OCI-LY1 (cell line): ENCODE data around the gene POTEI.
"Not testable (repeated sequence)": the region's sequence is repeated elsewhere in the genome, so short reads cannot be mapped to it uniquely, and the experiment has no call there.

Experiments used
- H2AFZ ChIP-seq: fragments of 200-600 bp; sonication (generic), shearing (Covaris generic); 2 replicates; pipeline ENCODE4 v1.6.0; 2014; ENCODE audit warnings: antibody characterized with exemption, mild to moderate bottlenecking, low read length
- H3F3A ChIP-seq: fragments of 200-600 bp; sonication (generic), shearing (Covaris generic); 2 replicates; pipeline ENCODE4 v1.6.0; 2014; ENCODE audit warnings: mild to moderate bottlenecking, antibody characterized with exemption, low read length, moderate library complexity; ENCODE audit not compliant: insufficient read depth
- H3K27ac ChIP-seq: fragments of 200-600 bp; sonication (generic); 2 replicates; pipeline ENCODE4 v1.5.1; 2014; ENCODE audit warnings: low read length, mixed run types, mild to moderate bottlenecking, low read depth; ENCODE audit not compliant: poor library complexity, severe bottlenecking
- H3K27me3 ChIP-seq: fragments of 200-600 bp; sonication (generic); 2 replicates; pipeline ENCODE4 v1.6.0; 2014; ENCODE audit warnings: antibody characterized with exemption, mild to moderate bottlenecking, low read length, moderate library complexity; ENCODE audit not compliant: insufficient read depth
- H3K36me3 ChIP-seq: fragments of 200-600 bp; sonication (generic); 2 replicates; pipeline ENCODE4 v1.6.1; 2014; ENCODE audit warnings: mild to moderate bottlenecking, antibody characterized with exemption, low read length, moderate library complexity, mixed read lengths; ENCODE audit not compliant: insufficient read depth
- H3K4me1 ChIP-seq: fragments of 200-600 bp; sonication (generic); 2 replicates; pipeline ENCODE4 v1.5.1; 2014; ENCODE audit warnings: mild to moderate bottlenecking, low read length, moderate library complexity; ENCODE audit not compliant: insufficient read depth, severe bottlenecking
- H3K4me2 ChIP-seq: fragments of 200-600 bp; sonication (generic), shearing (Covaris generic); 2 replicates; pipeline ENCODE4 v1.6.1; 2014; ENCODE audit warnings: low read length
- H3K4me3 ChIP-seq: fragments of 200-600 bp; sonication (generic); 2 replicates; pipeline ENCODE4 v1.5.1; 2014; ENCODE audit warnings: low read length, low read depth, mild to moderate bottlenecking, mixed read lengths; ENCODE audit not compliant: poor library complexity, severe bottlenecking
- H3K79me2 ChIP-seq: fragments of 200-600 bp; shearing (Covaris generic); 2 replicates; pipeline ENCODE4 v1.6.1; 2016; ENCODE audit warnings: mixed run types, low read length, mixed read lengths; ENCODE audit not compliant: insufficient read depth
- H3K9ac ChIP-seq: fragments of 200-600 bp; sonication (generic), shearing (Covaris generic); 2 replicates; pipeline ENCODE4 v1.6.1; 2014; ENCODE audit warnings: mild to moderate bottlenecking, low read length, mixed read lengths
- H3K9me2 ChIP-seq: fragments of 200-600 bp; sonication (generic), shearing (Covaris generic); 2 replicates; pipeline ENCODE4 v1.6.1; 2014; ENCODE audit warnings: low read depth, mild to moderate bottlenecking, low read length, mixed read lengths
- H3K9me3 ChIP-seq: fragments of 200-600 bp; shearing (Covaris generic); 2 replicates; pipeline ENCODE4 v1.6.1; 2014; ENCODE audit warnings: low read length, mixed read lengths
- H4K20me1 ChIP-seq: fragments of 200-600 bp; sonication (generic), shearing (Covaris generic); 2 replicates; pipeline ENCODE4 v1.6.0; 2016; ENCODE audit warnings: mild to moderate bottlenecking, low read length; ENCODE audit not compliant: insufficient read depth

POTEI gene

DNA sequence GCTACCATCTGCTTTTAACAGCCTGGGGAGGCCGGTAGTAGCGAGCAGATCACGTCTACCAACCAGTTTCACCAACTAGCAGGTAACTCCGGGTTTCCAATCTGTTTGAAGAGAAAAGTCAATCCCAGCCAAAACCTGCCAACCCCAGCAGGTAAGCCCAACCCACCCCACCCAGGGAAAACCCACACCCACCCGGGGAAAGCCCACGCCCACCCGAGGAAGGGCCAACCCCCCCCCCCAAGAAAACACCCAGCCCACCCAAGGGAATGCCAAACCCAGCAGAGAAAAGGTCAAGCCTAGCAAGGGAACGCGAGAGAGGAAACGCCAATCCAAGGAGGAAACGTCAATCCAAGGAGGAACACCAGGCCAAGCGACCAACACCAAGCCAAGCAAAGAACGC lies at the start of gene POTEI:
Gene POTEI, minus strand, starts transcription at position 101 of the 400 bp plus-strand sequence. Its CDS starts 93 bp downstream, at position 8.
- H3K9me2 ChIP-seq, H3K4me2 ChIP-seq, H3K9ac ChIP-seq, H3K36me3 ChIP-seq, H4K20me1 ChIP-seq, H2AFZ ChIP-seq, H3K27ac ChIP-seq, H3K79me2 ChIP-seq, H3K27me3 ChIP-seq, H3K4me1 ChIP-seq, H3K4me3 ChIP-seq, H3K9me3 ChIP-seq, H3F3A ChIP-seq: not testable (repeated sequence)

DNA sequence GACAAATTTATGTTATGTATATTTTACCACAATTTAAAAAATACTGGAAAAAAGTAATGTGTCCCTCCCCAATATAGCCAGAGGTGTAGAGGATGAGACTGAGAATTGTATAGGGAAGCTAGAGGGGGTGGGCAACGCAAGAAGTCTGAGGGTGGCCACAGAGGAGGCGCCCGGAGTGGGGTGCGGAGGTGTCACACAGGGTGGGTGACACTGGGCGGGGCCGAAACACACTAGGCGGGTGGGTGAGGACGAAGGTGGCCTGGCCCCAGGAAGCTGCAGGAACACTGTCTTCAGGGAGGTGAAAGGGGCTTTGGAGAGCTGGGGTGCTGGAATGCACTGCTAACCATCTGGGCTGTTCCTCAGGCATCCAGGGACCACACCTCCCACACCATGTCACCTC lies 47.3 kb upstream of the POTEI start:
- H4K20me1 ChIP-seq: not testable (repeated sequence)

DNA sequence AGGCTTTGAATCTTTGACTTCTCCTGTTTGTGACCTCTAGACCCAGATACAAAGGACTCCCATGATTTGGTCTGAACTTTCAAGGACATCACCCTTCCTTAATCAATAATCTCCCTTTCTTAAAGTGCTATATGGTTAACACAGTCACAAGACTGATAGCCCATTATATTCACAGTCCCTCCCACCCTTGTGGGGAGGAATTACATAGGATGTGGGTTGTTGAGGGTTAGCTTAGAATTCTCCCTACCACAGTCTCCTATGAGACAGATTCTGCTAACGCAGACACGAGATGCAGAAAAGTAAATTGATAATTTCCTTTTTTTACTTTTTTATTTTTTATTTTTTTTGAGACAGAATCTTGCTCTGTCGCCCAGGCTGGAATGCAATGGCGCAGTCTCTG lies 45.0 kb upstream of the POTEI start:
- H2AFZ ChIP-seq, H4K20me1 ChIP-seq, H3K9me2 ChIP-seq, H3F3A ChIP-seq, H3K9me3 ChIP-seq, H3K27me3 ChIP-seq, H3K79me2 ChIP-seq, H3K4me3 ChIP-seq, H3K4me2 ChIP-seq, H3K9ac ChIP-seq, H3K27ac ChIP-seq, H3K4me1 ChIP-seq, H3K36me3 ChIP-seq: not testable (repeated sequence)

More for the DNA sequence above, 47.3 kb upstream of the POTEI start:
- not testable (repeated sequence) for H3K9ac ChIP-seq, H3K27me3 ChIP-seq, H3K27ac ChIP-seq, H3K4me1 ChIP-seq, H3K4me2 ChIP-seq, H3K9me3 ChIP-seq, H3K9me2 ChIP-seq, H3K4me3 ChIP-seq, H3K36me3 ChIP-seq, H3K79me2 ChIP-seq, H3F3A ChIP-seq, H2AFZ ChIP-seq

DNA sequence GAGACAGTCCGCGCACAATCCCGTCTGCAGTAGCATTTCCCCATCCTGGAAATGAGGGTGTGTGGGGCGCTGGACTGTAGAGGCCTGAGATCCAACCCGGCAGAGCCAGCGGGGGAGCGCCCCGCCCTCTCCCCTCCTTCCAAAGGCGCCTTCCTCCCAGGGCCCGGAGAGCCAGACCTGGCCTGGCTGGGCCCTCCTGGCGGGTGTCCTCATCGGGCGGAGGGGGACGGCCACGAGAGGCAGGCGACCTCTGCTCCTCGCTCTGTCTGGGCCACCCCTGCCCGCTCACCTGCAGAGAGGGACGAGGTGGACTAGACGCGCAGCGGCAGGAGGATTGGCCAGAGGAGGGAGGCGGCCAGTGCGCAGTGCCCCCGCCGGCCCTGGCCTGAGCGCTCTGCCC lies 40.3 kb upstream of the POTEI start:
- H3K27me3 ChIP-seq, H3K27ac ChIP-seq, H3K4me2 ChIP-seq, H3F3A ChIP-seq, H3K9me2 ChIP-seq, H3K9me3 ChIP-seq, H3K9ac ChIP-seq, H2AFZ ChIP-seq, H3K4me1 ChIP-seq, H3K79me2 ChIP-seq, H4K20me1 ChIP-seq, H3K36me3 ChIP-seq, H3K4me3 ChIP-seq: not testable (repeated sequence)

DNA sequence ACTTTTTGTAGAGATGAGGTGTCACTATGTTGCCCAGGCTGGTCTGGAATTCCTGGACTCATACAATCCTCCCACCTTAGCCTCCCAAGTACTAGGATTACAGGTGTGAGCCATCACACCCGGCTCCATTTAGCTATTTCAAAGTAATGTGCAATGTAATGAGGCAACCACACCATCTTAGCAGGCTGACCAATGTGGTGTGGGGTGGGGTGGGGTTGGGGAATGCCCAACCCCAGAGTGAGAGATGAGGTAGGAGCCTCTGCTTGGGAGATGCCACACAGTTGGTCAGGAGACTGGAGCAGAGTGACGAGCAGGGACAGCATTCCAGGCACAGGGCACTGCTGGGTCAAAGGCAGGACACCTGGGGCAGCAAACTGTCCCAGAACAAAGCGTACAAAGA lies 39.3 kb upstream of the POTEI start:
- not testable (repeated sequence) for H3K9me2 ChIP-seq, H4K20me1 ChIP-seq, H3K9me3 ChIP-seq, H2AFZ ChIP-seq, H3K79me2 ChIP-seq, H3K9ac ChIP-seq, H3K27me3 ChIP-seq, H3K27ac ChIP-seq, H3K4me2 ChIP-seq, H3K36me3 ChIP-seq, H3K4me3 ChIP-seq, H3F3A ChIP-seq, H3K4me1 ChIP-seq

DNA sequence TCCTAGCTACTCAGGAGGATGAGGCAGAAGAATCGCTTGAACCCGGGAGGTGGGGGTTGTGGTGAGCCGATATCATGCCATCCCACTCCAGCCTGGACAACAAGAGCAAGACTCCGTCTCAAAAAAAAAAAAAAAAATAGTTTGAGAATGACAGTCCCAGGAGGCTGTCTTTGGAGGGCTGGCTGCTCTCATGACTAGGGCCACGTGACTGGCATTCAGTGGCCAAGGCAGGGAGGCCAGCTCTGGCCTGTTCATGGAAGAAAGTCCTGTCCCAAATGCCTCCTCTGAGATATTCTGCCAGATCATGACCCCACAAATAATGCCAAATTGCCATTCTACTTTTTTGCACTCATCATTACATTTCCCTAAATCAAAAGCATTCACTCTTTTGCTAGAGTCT lies 35.9 kb upstream of the POTEI start:
- not testable (repeated sequence) for H3K9me3 ChIP-seq, H4K20me1 ChIP-seq, H3K27ac ChIP-seq, H3F3A ChIP-seq, H3K4me1 ChIP-seq, H3K4me2 ChIP-seq, H3K4me3 ChIP-seq, H3K36me3 ChIP-seq, H2AFZ ChIP-seq, H3K9ac ChIP-seq, H3K9me2 ChIP-seq, H3K79me2 ChIP-seq, H3K27me3 ChIP-seq

DNA sequence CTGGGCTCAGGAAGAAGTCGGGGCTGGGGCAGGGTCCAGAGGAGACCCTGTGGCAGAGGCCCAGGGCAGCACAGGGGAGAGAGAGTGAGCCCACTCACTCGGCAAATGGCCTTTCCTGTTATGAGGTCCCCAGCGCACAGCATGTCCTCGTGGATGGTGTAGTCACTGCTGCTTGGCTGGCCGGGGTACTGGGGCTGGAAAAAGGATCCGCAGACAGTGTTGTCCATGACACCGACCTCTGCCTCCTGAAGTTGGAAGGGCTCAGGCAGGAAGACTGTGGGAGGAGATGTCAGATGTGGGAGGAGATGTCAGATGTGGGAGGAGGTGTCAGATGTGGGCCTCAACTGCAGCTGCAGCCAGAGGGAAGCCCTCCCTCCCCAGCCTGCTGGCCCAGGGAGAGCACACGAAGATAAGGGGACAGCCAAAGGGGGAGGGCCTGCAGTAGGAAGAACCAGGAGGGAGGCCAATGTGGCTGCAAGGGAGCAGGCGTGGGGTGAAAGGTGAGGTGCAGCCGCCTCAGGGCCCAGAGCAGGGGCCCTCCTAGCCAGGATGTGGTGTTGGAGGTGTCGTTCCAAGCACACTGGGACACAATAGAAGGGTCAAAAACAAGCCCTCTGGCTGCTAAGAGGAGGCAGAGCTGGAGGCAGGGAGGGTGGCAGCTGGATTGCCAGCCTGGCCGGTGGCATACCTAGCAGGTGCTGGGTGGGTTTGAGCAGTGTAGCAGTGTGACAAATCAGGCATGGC lies 34.8 kb upstream of the POTEI start:
- not testable (repeated sequence) for H3K27me3 ChIP-seq, H3K9me3 ChIP-seq, H3K4me2 ChIP-seq, H3K36me3 ChIP-seq, H3K4me3 ChIP-seq, H2AFZ ChIP-seq, H4K20me1 ChIP-seq, H3F3A ChIP-seq, H3K79me2 ChIP-seq, H3K9me2 ChIP-seq, H3K9ac ChIP-seq, H3K27ac ChIP-seq, H3K4me1 ChIP-seq

DNA sequence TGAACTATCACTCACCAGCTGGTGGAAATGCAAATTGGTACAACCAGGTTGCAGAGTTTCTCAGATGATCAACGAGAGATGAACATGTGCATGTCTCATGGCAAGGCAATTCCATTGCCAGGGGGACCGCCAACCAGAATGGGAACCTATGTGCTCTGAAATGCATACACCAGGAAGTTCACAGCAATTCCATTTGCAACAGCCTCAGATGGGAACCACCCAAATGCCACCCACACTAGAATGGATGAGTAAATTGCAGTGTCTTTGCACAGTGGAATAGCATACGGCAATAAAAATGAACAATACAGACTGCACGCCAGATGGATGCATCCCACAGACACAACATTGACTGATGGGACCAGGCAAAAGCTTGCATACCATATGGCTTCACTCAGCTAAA lies 33.7 kb upstream of the POTEI start:
- not testable (repeated sequence) for H3K4me2 ChIP-seq, H3K27ac ChIP-seq, H3K9me2 ChIP-seq, H3K4me1 ChIP-seq, H2AFZ ChIP-seq, H3K36me3 ChIP-seq, H3K9ac ChIP-seq, H3F3A ChIP-seq, H3K27me3 ChIP-seq, H3K4me3 ChIP-seq, H4K20me1 ChIP-seq, H3K79me2 ChIP-seq, H3K9me3 ChIP-seq
